MG63 (cell line): Measurements from ENCODE around the gene TMEM204. TPM values are rescaled to one million over a fixed set of nuclear protein-coding genes. Genes with fewer than 3 reads are reported as not detected.

Source experiments
- DNase-seq: peaks from one replicate; pipeline ENCODE4 v3.0.0-alpha.2; 2020
- H3K27me3 ChIP-seq: fragments of 250-450 bp; sonication (Bioruptor Pico); 2 replicates; pipeline ENCODE4 v1.5.1; 2020; ENCODE audit warnings: mild to moderate bottlenecking, moderate library complexity
- H3K36me3 ChIP-seq: fragments of 250-450 bp; sonication (Bioruptor Pico); 2 replicates; pipeline ENCODE4 v1.5.1; 2020; ENCODE audit warnings: mild to moderate bottlenecking, moderate library complexity
- H3K4me3 ChIP-seq: fragments of 250-450 bp; sonication (Bioruptor Pico); 2 replicates; pipeline ENCODE4 v1.5.1; 2020; ENCODE audit warnings: mild to moderate bottlenecking, moderate library complexity
- H3K9me3 ChIP-seq: fragments of 250-450 bp; sonication (Bioruptor Pico); 2 replicates; pipeline ENCODE4 v1.5.1; 2020; ENCODE audit warnings: mild to moderate bottlenecking, moderate library complexity
- total RNA-seq: library from RNA; depleted of rRNA; stranded (reverse); fragments of >200 nt; shearing (Covaris generic); gene quantifications from 2 replicates; pipeline ENCODE4 v1.2.3, GENCODE V29; 2014; ENCODE audit warnings: low replicate concordance

Gene TMEM204
- total RNA-seq, 1 experiment from 2014 or later: 1.7 TPM

GRCh38 chr16:1495889-1496262, 37.6 kb upstream of the TMEM204 start:
- DNase-seq: no peak
- H3K36me3 ChIP-seq: peaks cover 60% of the 10 kb centered on the region
- H3K4me3 ChIP-seq: no peak overlapping the region
- no peaks in the 10 kb centered on the region for H3K27me3 ChIP-seq
- no peaks in the 10 kb centered on the region for H3K9me3 ChIP-seq

- no peak for DNase-seq
- peaks cover 65% of the 10 kb centered on the region for H3K36me3 ChIP-seq
- no peaks in the 10 kb centered on the region for H3K27me3 ChIP-seq
- H3K4me3 ChIP-seq: no peak overlapping the region
- H3K9me3 ChIP-seq: no peaks in the 10 kb centered on the region
Observed at GRCh38 chr16:1496464-1496863, 37.0 kb upstream of the TMEM204 start.

GRCh38 chr16:1497014-1497598, 36.4 kb upstream of the TMEM204 start:
- no peak for DNase-seq
- Histone ChIP-seq H3K36me3 (peaks cover 71% of the 10 kb centered on the region), H3K9me3 (no peaks in the 10 kb centered on the region), H3K4me3 (no peak overlapping the region), H3K27me3 (no peaks in the 10 kb centered on the region)

- peaks cover 78% of the 10 kb centered on the region for H3K36me3 ChIP-seq
- DNase-seq: no peak
- no peak overlapping the region for H3K4me3 ChIP-seq
- H3K9me3 ChIP-seq: no peaks in the 10 kb centered on the region
- H3K27me3 ChIP-seq: no peaks in the 10 kb centered on the region
Observed at GRCh38 chr16:1498899-1499676, 34.4 kb upstream of the TMEM204 start.

GRCh38 chr16:1499756-1500464, 33.6 kb upstream of the TMEM204 start:
- H3K9me3 ChIP-seq: no peaks in the 10 kb centered on the region
- DNase-seq: no peak
- no peak overlapping the region for H3K4me3 ChIP-seq
- no peaks in the 10 kb centered on the region for H3K27me3 ChIP-seq
- H3K36me3 ChIP-seq: peaks cover 69% of the 10 kb centered on the region

GRCh38 chr16:1500465-1501150, 32.9 kb upstream of the TMEM204 start:
- no peak overlapping the region for H3K4me3 ChIP-seq
- no peaks in the 10 kb centered on the region for H3K27me3 ChIP-seq
- H3K36me3 ChIP-seq: peaks cover 62% of the 10 kb centered on the region
- DNase-seq: no peak
- no peaks in the 10 kb centered on the region for H3K9me3 ChIP-seq

GRCh38 chr16:1501630-1502029, 31.8 kb upstream of the TMEM204 start:
- no peak for DNase-seq
- no peaks in the 10 kb centered on the region for H3K27me3 ChIP-seq
- H3K9me3 ChIP-seq: no peaks in the 10 kb centered on the region
- peaks cover 52% of the 10 kb centered on the region for H3K36me3 ChIP-seq
- H3K4me3 ChIP-seq: no peak overlapping the region

- no peak for DNase-seq
- peaks cover 46% of the 10 kb centered on the region for H3K36me3 ChIP-seq
- H3K4me3 ChIP-seq: no peak overlapping the region
- H3K9me3 ChIP-seq: no peaks in the 10 kb centered on the region
- H3K27me3 ChIP-seq: no peaks in the 10 kb centered on the region
Observed at GRCh38 chr16:1502092-1503004, 31.1 kb upstream of the TMEM204 start.

GRCh38 chr16:1503110-1503955, 30.1 kb upstream of the TMEM204 start:
- no peaks in the 10 kb centered on the region for H3K27me3 ChIP-seq
- H3K9me3 ChIP-seq: no peaks in the 10 kb centered on the region
- H3K4me3 ChIP-seq: no peak overlapping the region
- peaks cover 43% of the 10 kb centered on the region for H3K36me3 ChIP-seq
- DNase-seq: no peak

- H3K9me3 ChIP-seq: no peaks in the 10 kb centered on the region
- H3K36me3 ChIP-seq: peaks cover 43% of the 10 kb centered on the region
- H3K4me3 ChIP-seq: no peak overlapping the region
- DNase-seq: no peak
- no peaks in the 10 kb centered on the region for H3K27me3 ChIP-seq
Observed at GRCh38 chr16:1505073-1505844, 28.2 kb upstream of the TMEM204 start.

- no peaks in the 10 kb centered on the region for H3K27me3 ChIP-seq
- no peaks in the 10 kb centered on the region for H3K9me3 ChIP-seq
- H3K4me3 ChIP-seq: no peak overlapping the region
- DNase-seq: no peak
- H3K36me3 ChIP-seq: peaks cover 46% of the 10 kb centered on the region
Observed at GRCh38 chr16:1505912-1506311, 27.6 kb upstream of the TMEM204 start.

GRCh38 chr16:1506494-1507213, 26.8 kb upstream of the TMEM204 start:
- H3K9me3 ChIP-seq: no peaks in the 10 kb centered on the region
- DNase-seq: no peak
- H3K4me3 ChIP-seq: no peak overlapping the region
- H3K27me3 ChIP-seq: no peaks in the 10 kb centered on the region
- peaks cover 45% of the 10 kb centered on the region for H3K36me3 ChIP-seq

GRCh38 chr16:1508494-1509187, 24.8 kb upstream of the TMEM204 start:
- Histone ChIP-seq H3K4me3 (no peak overlapping the region), H3K36me3 (peaks cover 42% of the 10 kb centered on the region), H3K27me3 (no peaks in the 10 kb centered on the region), H3K9me3 (no peaks in the 10 kb centered on the region)
- no peak for DNase-seq
